ENCODE measurements around the gene MOK. TPM values are rescaled to one million over a fixed set of nuclear protein-coding genes. Genes with fewer than 3 reads are reported as not detected.
A peak's percentile ranks its signal among the peaks of the same experiment; 100 is the strongest.

The MOK gene
- total RNA-seq, 2 donors from 2014 or later, result 4.8 to 6.9 TPM

- DNase-seq, result no peak
- intact Hi-C loops (cut with DNase I), result no loop called here
- Histone ChIP-seq H3K9me3 (no peaks in the 10 kb centered on the region), H3K27ac (no peak overlapping the region), H3K36me3 (no peaks in the 10 kb centered on the region), H3K4me3 (no peak overlapping the region), H3K4me1 (no peaks in the 10 kb centered on the region), H3K27me3 (no peaks in the 10 kb centered on the region), H3K9ac (ENCODE audit: low read depth in 2 of 2, low read length in 2 of 2) (no peak overlapping the region)
- TF ChIP-seq, protein P1, sequence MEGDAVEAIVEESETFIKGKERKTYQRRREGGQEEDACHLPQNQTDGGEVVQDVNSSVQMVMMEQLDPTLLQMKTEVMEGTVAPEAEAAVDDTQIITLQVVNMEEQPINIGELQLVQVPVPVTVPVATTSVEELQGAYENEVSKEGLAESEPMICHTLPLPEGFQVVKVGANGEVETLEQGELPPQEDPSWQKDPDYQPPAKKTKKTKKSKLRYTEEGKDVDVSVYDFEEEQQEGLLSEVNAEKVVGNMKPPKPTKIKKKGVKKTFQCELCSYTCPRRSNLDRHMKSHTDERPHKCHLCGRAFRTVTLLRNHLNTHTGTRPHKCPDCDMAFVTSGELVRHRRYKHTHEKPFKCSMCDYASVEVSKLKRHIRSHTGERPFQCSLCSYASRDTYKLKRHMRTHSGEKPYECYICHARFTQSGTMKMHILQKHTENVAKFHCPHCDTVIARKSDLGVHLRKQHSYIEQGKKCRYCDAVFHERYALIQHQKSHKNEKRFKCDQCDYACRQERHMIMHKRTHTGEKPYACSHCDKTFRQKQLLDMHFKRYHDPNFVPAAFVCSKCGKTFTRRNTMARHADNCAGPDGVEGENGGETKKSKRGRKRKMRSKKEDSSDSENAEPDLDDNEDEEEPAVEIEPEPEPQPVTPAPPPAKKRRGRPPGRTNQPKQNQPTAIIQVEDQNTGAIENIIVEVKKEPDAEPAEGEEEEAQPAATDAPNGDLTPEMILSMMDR (IDR thresholded peaks at IDR 0.05), result no peak
These were observed 21.6 kb upstream of the MOK start for GRCh38 chr14:102326583-102326982.

GRCh38 chr14:102325791-102326345, 20.9 kb upstream of the MOK start:
- no peak for DNase-seq
- intact Hi-C loops (cut with DNase I), result no loop called here
- Histone ChIP-seq H3K9ac (ENCODE audit: low read depth in 2 of 2, low read length in 2 of 2) (no peak overlapping the region), H3K27ac (no peak overlapping the region), H3K36me3 (no peaks in the 10 kb centered on the region), H3K4me1 (peaks cover under 1% of the 10 kb centered on the region), H3K4me3 (no peak overlapping the region), H3K27me3 (no peaks in the 10 kb centered on the region), H3K9me3 (no peaks in the 10 kb centered on the region)
- TF ChIP-seq, protein P1 (IDR thresholded peaks at IDR 0.05), result no peak

- intact Hi-C loops (cut with DNase I), result no loop called here
- Histone ChIP-seq H3K36me3 (no peaks in the 10 kb centered on the region), H3K9me3 (no peaks in the 10 kb centered on the region), H3K9ac (ENCODE audit: low read depth in 2 of 2, low read length in 2 of 2) (no peak overlapping the region), H3K27ac (no peak overlapping the region), H3K27me3 (no peaks in the 10 kb centered on the region), H3K4me1 (peaks cover 7% of the 10 kb centered on the region), H3K4me3 (no peak overlapping the region)
- TF ChIP-seq, protein P1 (IDR thresholded peaks at IDR 0.05), result peak; percentile 24
- DNase-seq, result peak; percentile 52
These were observed 18.1 kb upstream of the MOK start for GRCh38 chr14:102323102-102323501.

DNA sequence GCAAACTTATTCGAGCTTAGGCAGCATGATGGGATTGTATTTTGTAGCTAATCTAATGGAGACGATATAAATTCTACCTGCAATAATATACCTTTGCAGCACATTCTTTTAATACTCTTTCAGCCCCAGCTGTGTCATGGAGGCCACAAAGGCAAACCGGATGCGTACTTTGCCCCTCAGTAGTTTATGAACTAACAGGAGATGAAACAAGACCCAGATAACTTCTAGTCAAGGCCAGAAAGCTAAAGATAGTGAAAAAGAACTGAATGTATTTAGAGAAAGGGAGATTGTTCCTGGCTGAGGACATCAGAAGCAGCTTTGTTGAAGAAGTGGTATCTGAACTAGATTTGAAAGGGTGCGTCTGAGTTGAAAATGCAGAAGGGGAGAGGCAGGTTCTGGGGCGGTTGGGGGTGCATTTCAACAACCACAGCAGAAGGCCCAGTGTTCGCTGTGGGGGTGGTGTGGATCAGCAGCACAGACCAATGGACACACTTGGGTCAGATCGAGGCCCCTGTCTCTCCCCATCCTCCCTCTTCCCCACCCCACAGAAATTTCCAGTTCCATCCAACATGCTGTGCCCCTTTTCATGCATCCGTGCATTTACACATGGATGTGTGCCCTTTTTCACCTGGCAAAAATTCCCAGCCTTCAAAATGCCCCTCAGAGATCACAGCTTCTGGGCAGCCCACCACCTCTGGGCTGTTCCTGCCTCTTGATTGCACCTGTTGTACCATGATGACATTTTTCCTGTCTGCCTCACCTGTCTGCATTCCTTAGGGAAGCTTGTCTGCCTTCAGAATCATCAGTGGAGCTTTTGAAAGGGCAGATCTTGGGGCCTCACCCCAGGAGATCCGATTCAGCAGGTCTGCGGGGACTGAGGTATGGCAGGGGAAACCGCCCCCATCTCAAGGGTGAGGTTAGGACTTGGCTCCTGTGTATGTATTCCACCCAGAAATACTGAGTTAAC, 16.8 kb upstream of the MOK start:
- TF ChIP-seq, protein P1 (IDR thresholded peaks at IDR 0.05), result no peak
- H3K36me3 ChIP-seq, result no peaks in the 10 kb centered on the region
- no peaks in the 10 kb centered on the region for H3K9me3 ChIP-seq
- H3K27ac ChIP-seq, result no peak overlapping the region
- DNase-seq, result no peak
- intact Hi-C loops (cut with DNase I), result no loop called here
- H3K9ac ChIP-seq (ENCODE audit: low read depth in 2 of 2, low read length in 2 of 2), result peak overlapping the region in 1 of 2 donors; percentile 21
- H3K4me1 ChIP-seq, result peaks cover 7% of the 10 kb centered on the region
- no peak overlapping the region for H3K4me3 ChIP-seq
- H3K27me3 ChIP-seq, result no peaks in the 10 kb centered on the region

DNA sequence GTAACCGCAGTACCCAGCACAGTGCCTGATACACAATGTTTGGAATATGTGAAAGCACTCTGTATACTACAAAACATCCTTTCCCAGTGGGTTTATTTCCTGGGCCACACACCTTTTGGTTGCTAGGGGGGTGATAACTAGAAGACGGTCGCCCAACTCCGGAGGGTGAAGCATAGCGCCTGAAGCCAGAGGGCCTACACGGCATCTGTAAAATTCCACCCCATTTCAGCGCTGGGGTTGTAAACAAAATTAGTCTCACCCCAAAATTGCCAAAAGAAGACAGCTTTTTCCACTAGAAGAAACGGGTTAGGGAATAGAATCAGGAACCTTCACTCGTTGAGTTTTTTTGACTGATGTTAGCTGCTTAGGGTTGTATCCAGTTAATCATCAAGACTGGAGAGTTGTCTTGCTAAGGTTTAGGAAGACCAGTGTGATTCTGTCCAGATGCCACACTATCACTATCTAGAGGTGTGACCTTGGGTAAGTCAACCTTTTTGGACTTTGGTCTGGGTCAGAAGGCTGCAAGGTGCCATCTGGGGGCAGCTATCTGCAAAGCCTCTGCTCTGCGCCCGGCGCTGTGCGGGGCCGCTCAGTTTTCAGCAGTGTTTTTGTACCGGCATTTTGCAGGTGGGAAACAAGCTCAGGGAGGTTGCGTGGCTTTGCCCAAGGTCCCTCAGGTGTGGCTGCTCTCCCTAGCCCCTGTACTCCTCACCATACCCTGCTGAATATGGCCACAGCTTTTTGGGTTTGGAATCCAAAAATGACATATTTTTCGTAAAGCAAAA, 15.9 kb upstream of the MOK start:
- intact Hi-C loops (cut with DNase I), result no loop called here
- Histone ChIP-seq H3K4me3 (peak overlapping the region; percentile 83), H3K9me3 (no peaks in the 10 kb centered on the region), H3K27me3 (no peaks in the 10 kb centered on the region), H3K27ac (no peak overlapping the region), H3K9ac (ENCODE audit: low read depth in 2 of 2, low read length in 2 of 2) (peak overlapping the region in 1 of 2 donors; percentile 80), H3K4me1 (peaks cover 7% of the 10 kb centered on the region), H3K36me3 (no peaks in the 10 kb centered on the region)
- TF ChIP-seq, protein P1 (IDR thresholded peaks at IDR 0.05), result no peak
- DNase-seq, result no peak
